ENCODE measurements around the gene SLC25A22. TPM values are rescaled to one million over a fixed set of nuclear protein-coding genes. Genes with fewer than 3 reads are reported as not detected.

Gene SLC25A22
- total RNA-seq, 1 experiment from 2014 or later = 24.6 TPM

- Histone ChIP-seq H3K9me3 (ENCODE audit: insufficient read depth, low read depth) (no peaks in the 10 kb centered on the region), H3K4me2 (peak within 1 kb of the TSS; percentile 96), H3K27me3 (ENCODE audit: insufficient read depth, low read depth) (no peaks in the 10 kb centered on the region), H3K27ac (peak within 1 kb of the TSS; percentile 78), H3K4me3 (peak within 1 kb of the TSS; percentile 67), H2AFZ (no peak within 1 kb of the TSS), H3K79me2 (ENCODE audit: low read depth) (peaks cover 12% of the 10 kb centered on the region), H3K4me1 (replicated peaks; ENCODE audit: insufficient read depth) (peaks cover 24% of the 10 kb centered on the region), H3K36me3 (ENCODE audit: low read depth) (no peaks in the 10 kb centered on the region), H3F3A (ENCODE audit: insufficient read depth, low read depth) (peaks cover 17% of the 10 kb centered on the region; the same call in 1 of the 2 replicates), H4K20me1 (ENCODE audit: insufficient read depth) (no peaks in the 10 kb centered on the region), H3K9me2 (ENCODE audit: insufficient read depth) (no peaks in the 10 kb centered on the region)
- no TSS peak for BruUV-seq (replicated peaks)
- DNase-seq = peak; percentile 34 to 60
- CTCF ChIA-PET = interaction anchor here (0.5 kb wide), 1 partner anchor 13 kb away, joined by 4 read pairs; no protein-coding TSS in a partner anchor
- intact Hi-C loops (cut with micrococcal nuclease; ENCODE audit: unreplicated experiment) = no loop called here
- TF ChIP-seq EZH2 (IDR thresholded peaks at IDR 0.05; ENCODE audit: low read depth) (no peak), CTCF (conservative IDR thresholded peaks at IDR 0.05) (no peak)
- POLR2A ChIA-PET (ENCODE audit: unreplicated experiment) = interaction anchor here (0.5 to 0.6 kb wide), 2 partner anchors 13 to 23 kb away, joined by 3 to 5 read pairs; no protein-coding TSS in a partner anchor
These were observed 34.5 kb upstream of the SLC25A22 start, which contains the start of gene CD151 for GRCh38 chr11:832529-833113. Gene CD151, plus strand, starts transcription at chr11:832952. Its CDS starts 3,118 bp downstream, at chr11:836070.

- H3K27me3 ChIP-seq (ENCODE audit: insufficient read depth, low read depth) = no peaks in the 10 kb centered on the region
- H2AFZ ChIP-seq = no peak overlapping the region
- DNase-seq = peak in 1 of 2 experiments; percentile 8
- H3K4me2 ChIP-seq = peak overlapping the region; percentile 96
- intact Hi-C loops (cut with micrococcal nuclease; ENCODE audit: unreplicated experiment) = no loop called here
- peaks cover 24% of the 10 kb centered on the region for H3K4me1 ChIP-seq (replicated peaks; ENCODE audit: insufficient read depth)
- ChIA-PET CTCF (interaction anchor here (0.5 kb wide), 1 partner anchor 13 kb away, joined by 4 read pairs; no protein-coding TSS in a partner anchor), POLR2A (ENCODE audit: unreplicated experiment) (interaction anchor here (0.5 to 0.6 kb wide), 2 partner anchors 12 to 23 kb away, joined by 3 to 5 read pairs; no protein-coding TSS in a partner anchor)
- H4K20me1 ChIP-seq (ENCODE audit: insufficient read depth) = no peaks in the 10 kb centered on the region
- H3K36me3 ChIP-seq (ENCODE audit: low read depth) = no peaks in the 10 kb centered on the region
- TF ChIP-seq CTCF (conservative IDR thresholded peaks at IDR 0.05) (no peak), EZH2 (IDR thresholded peaks at IDR 0.05; ENCODE audit: low read depth) (no peak)
- H3K9me2 ChIP-seq (ENCODE audit: insufficient read depth) = no peaks in the 10 kb centered on the region
- no peak overlapping the region for H3K27ac ChIP-seq
- peaks cover 12% of the 10 kb centered on the region for H3K79me2 ChIP-seq (ENCODE audit: low read depth)
- no peaks in the 10 kb centered on the region for H3K9me3 ChIP-seq (ENCODE audit: insufficient read depth, low read depth)
- H3K4me3 ChIP-seq = peak overlapping the region; percentile 59
- BruUV-seq (replicated peaks) = no TSS peak
- peaks cover 21% of the 10 kb centered on the region; the same call in 1 of the 2 replicates for H3F3A ChIP-seq (ENCODE audit: insufficient read depth, low read depth)
These were observed 34.0 kb upstream of the SLC25A22 start for GRCh38 chr11:831961-832528.

- Histone ChIP-seq H3K79me2 (ENCODE audit: low read depth) (peaks cover 12% of the 10 kb centered on the region), H3K9me2 (ENCODE audit: insufficient read depth) (no peaks in the 10 kb centered on the region), H3K27me3 (ENCODE audit: insufficient read depth, low read depth) (no peaks in the 10 kb centered on the region), H3K4me1 (replicated peaks; ENCODE audit: insufficient read depth) (peaks cover 28% of the 10 kb centered on the region), H3K4me2 (peak overlapping the region; percentile 96), H2AFZ (no peak overlapping the region), H3K36me3 (ENCODE audit: low read depth) (no peaks in the 10 kb centered on the region), H3K27ac (no peak overlapping the region), H3K4me3 (no peak overlapping the region), H3F3A (ENCODE audit: insufficient read depth, low read depth) (peaks cover 21% of the 10 kb centered on the region; the same call in 1 of the 2 replicates), H4K20me1 (ENCODE audit: insufficient read depth) (no peaks in the 10 kb centered on the region), H3K9me3 (ENCODE audit: insufficient read depth, low read depth) (no peaks in the 10 kb centered on the region)
- intact Hi-C loops (cut with micrococcal nuclease; ENCODE audit: unreplicated experiment) = no loop called here
- POLR2A ChIA-PET (ENCODE audit: unreplicated experiment) = interaction anchor here (0.6 kb wide), 1 partner anchor 18 kb away, joined by 7 read pairs; no protein-coding TSS in a partner anchor
- BruUV-seq (replicated peaks) = no TSS peak
- CTCF ChIA-PET = no interaction called here
- DNase-seq = peak in 1 of 2 experiments; percentile 4
- TF ChIP-seq CTCF (conservative IDR thresholded peaks at IDR 0.05) = no peak
- TF ChIP-seq EZH2 (IDR thresholded peaks at IDR 0.05; ENCODE audit: low read depth) = no peak
These were observed 33.2 kb upstream of the SLC25A22 start for GRCh38 chr11:831118-831864.
